Gastrocnemius medialis (tissue), 4 donors: ENCODE measurements around the gene SMAD1. TPM values are rescaled to one million over a fixed set of nuclear protein-coding genes. Genes with fewer than 3 reads are reported as not detected.

Source experiments
- ATAC-seq, 2 donors: fragments of 150-250 bp; one replicate each; pipeline ENCODE4 v1.9.1; 2016
- DNase-seq, 2 donors: peaks; one replicate each; pipeline ENCODE4 v3.0.0-alpha.2; 2019
- H3K27ac ChIP-seq, 4 donors: fragments of 200-600 bp; sonication (generic); 1 replicate in 1 of 4; 2 replicates in 3 of 4; pipeline ENCODE4 v1.5.1; 2016 to 2018; ENCODE audit warnings: mild to moderate bottlenecking in 2 of 4, moderate library complexity in 1 of 4
- H3K27me3 ChIP-seq, 3 donors: fragments of 200-600 bp; sonication (generic) in 2 of 3; 1 replicate in 1 of 3; 2 replicates in 2 of 3; pipeline versions ENCODE4 v1.5.1 to v1.6.0; 2016 to 2019; ENCODE audit warnings: mild to moderate bottlenecking in 1 of 3, moderate library complexity in 1 of 3
- H3K36me3 ChIP-seq, 2 donors: fragments of 200-600 bp; sonication (generic) in 1 of 2; one replicate each; pipeline ENCODE4 v1.5.1; 2017 to 2018
- H3K4me1 ChIP-seq, 2 donors: fragments of 200-600 bp; sonication (generic) in 1 of 2; one replicate each; pipeline ENCODE4 v1.5.1; 2016 to 2017; ENCODE audit warnings: mild to moderate bottlenecking in 2 of 2
- H3K4me3 ChIP-seq, 4 donors: fragments of 200-600 bp; sonication (generic) in 3 of 4; 1 replicate in 1 of 4; 2 replicates in 3 of 4; pipeline ENCODE4 v1.5.1; 2016 to 2019; ENCODE audit warnings: mild to moderate bottlenecking in 2 of 4
- H3K9me3 ChIP-seq, 3 donors: fragments of 200-600 bp; sonication (generic) in 2 of 3; 1 replicate in 1 of 3; 2 replicates in 2 of 3; pipeline ENCODE4 v1.5.1; 2016 to 2019
- CTCF ChIP-seq, 5 experiments: fragments of 450-650 bp in 3 of 5; fragments of 200-600 bp in 2 of 5; sonication (generic) in 2 of 5; IDR thresholded peaks in 4 of 5; conservative IDR thresholded peaks in 1 of 5; 1 replicate in 4 of 5; 2 replicates in 1 of 5; pipeline ENCODE4 v1.5.1; 2016 to 2019; ENCODE audit warnings: antibody characterized with exemption in 5 of 5, mild to moderate bottlenecking in 3 of 5, moderate library complexity in 3 of 5
- POLR2A ChIP-seq, 2 donors: fragments of 450-650 bp; IDR thresholded peaks; one replicate each; pipeline ENCODE4 v1.6.1; 2017; ENCODE audit warnings: antibody characterized with exemption in 2 of 2, mild to moderate bottlenecking in 2 of 2, moderate library complexity in 2 of 2
- in situ Hi-C, 4 donors: fragments of 200-750 bp; cut with MboI; loops; one replicate each; pipeline versions ENCODE4 v1.15.0 to v1.8.0; 2017; ENCODE audit warnings: low sequenced_read_pairs in 4 of 4
- intact Hi-C: fragments of 100-400 bp; cut with DNase I; formaldehyde crosslinking; loops from one replicate; pipeline ENCODE4 v1.15.1; 2023; ENCODE audit warnings: low total_unique reads
- total RNA-seq, 4 donors: library from RNA; depleted of rRNA; stranded (reverse); fragments of >200 nt; gene quantifications; one replicate each; pipeline versions ENCODE4 v1.1.0 to v1.2.3, GENCODE V29; 2016

Gene SMAD1
- total RNA-seq, 4 donors from 2014 or later: 19.9 to 33.9 (median 21.7) TPM

GRCh38 chr4:145545031-145545430 is 63.4 kb downstream of the SMAD1 start:
- no peak overlapping the region for H3K4me3 ChIP-seq
- TF ChIP-seq CTCF (IDR thresholded peaks at IDR 0.05 in 4 of 5, conservative IDR thresholded peaks at IDR 0.05 in 1 of 5) (no peak), POLR2A (IDR thresholded peaks at IDR 0.05) (no peak)
- ATAC-seq: no peak
- in situ Hi-C loops: no loop called here
- no peaks in the 10 kb centered on the region for H3K27me3 ChIP-seq
- H3K9me3 ChIP-seq: no peaks in the 10 kb centered on the region
- intact Hi-C loops: no loop called here
- peaks cover 4 to 10% of the 10 kb centered on the region in 2 donors for H3K4me1 ChIP-seq
- DNase-seq: no peak
- H3K27ac ChIP-seq: peak overlapping the region in 3 of 4 donors; percentile 23 to 43 (median 35)
- peaks cover 0 to 5% of the 10 kb centered on the region in 2 donors for H3K36me3 ChIP-seq

GRCh38 chr4:145545538-145546174 is 64.0 kb downstream of the SMAD1 start:
- Histone ChIP-seq H3K27ac (peak overlapping the region in 2 of 4 donors; percentile 35 to 39), H3K4me3 (no peak overlapping the region), H3K36me3 (peaks cover 0 to 5% of the 10 kb centered on the region in 2 donors), H3K9me3 (no peaks in the 10 kb centered on the region), H3K4me1 (peaks cover 4 to 10% of the 10 kb centered on the region in 2 donors), H3K27me3 (no peaks in the 10 kb centered on the region)
- in situ Hi-C loops (no loop called here), intact Hi-C loops (no loop called here)
- peak; percentile 66 to 76 for ATAC-seq
- TF ChIP-seq POLR2A (IDR thresholded peaks at IDR 0.05): no peak
- no peak for TF ChIP-seq CTCF (IDR thresholded peaks at IDR 0.05 in 4 of 5, conservative IDR thresholded peaks at IDR 0.05 in 1 of 5)
- no peak for DNase-seq

GRCh38 chr4:145546175-145546915 is 64.7 kb downstream of the SMAD1 start:
- Histone ChIP-seq H3K36me3 (peaks cover 0 to 5% of the 10 kb centered on the region in 2 donors), H3K9me3 (no peaks in the 10 kb centered on the region), H3K4me3 (no peak overlapping the region), H3K27me3 (no peaks in the 10 kb centered on the region), H3K27ac (peak overlapping the region in 3 of 4 donors; percentile 33 to 39 (median 35)), H3K4me1 (peaks cover 4 to 8% of the 10 kb centered on the region in 2 donors)
- TF ChIP-seq POLR2A (IDR thresholded peaks at IDR 0.05): no peak
- no peak for TF ChIP-seq CTCF (IDR thresholded peaks at IDR 0.05 in 4 of 5, conservative IDR thresholded peaks at IDR 0.05 in 1 of 5)
- ATAC-seq (no peak), DNase-seq (no peak)
- in situ Hi-C loops: no loop called here
- intact Hi-C loops: no loop called here

GRCh38 chr4:145551660-145552059 is 70.0 kb downstream of the SMAD1 start:
- no peak overlapping the region for H3K4me3 ChIP-seq
- no peaks in the 10 kb centered on the region for H3K27me3 ChIP-seq
- in situ Hi-C loops (loop anchor here in 3 of 4 donors (10.0 to 25.0 kb wide), 2 partner anchors 314 to 317 kb away; no protein-coding TSS in a partner anchor), intact Hi-C loops (no loop called here)
- DNase-seq (no peak), ATAC-seq (no peak)
- peaks cover 0 to 5% of the 10 kb centered on the region in 2 donors for H3K4me1 ChIP-seq
- peak overlapping the region in 3 of 4 donors; percentile 31 to 38 (median 37) for H3K27ac ChIP-seq
- TF ChIP-seq CTCF (IDR thresholded peaks at IDR 0.05 in 4 of 5, conservative IDR thresholded peaks at IDR 0.05 in 1 of 5) (no peak), POLR2A (IDR thresholded peaks at IDR 0.05) (no peak)
- H3K36me3 ChIP-seq: peaks cover 0 to 24% of the 10 kb centered on the region in 2 donors
- no peaks in the 10 kb centered on the region for H3K9me3 ChIP-seq
